Type B pancreatic cell (in vitro differentiated cells): ENCODE results near the gene INPP4A. TPM values are rescaled to one million over a fixed set of nuclear protein-coding genes. Genes with fewer than 3 reads are reported as not detected.

Experiments
- DNase-seq: peaks from one replicate; pipeline ENCODE4 v3.0.0; 2021; ENCODE audit warnings: mixed read lengths; ENCODE audit not compliant: unreplicated experiment; ENCODE audit errors: extremely low spot score
- H3K27ac Mint-ChIP-seq: 2 replicates; pipeline ENCODE4 v1.8.0; 2021; ENCODE audit warnings: mild to moderate bottlenecking, mixed read lengths
- H3K27me3 Mint-ChIP-seq: 2 replicates; pipeline ENCODE4 v1.8.0; 2021; ENCODE audit warnings: mixed read lengths
- H3K36me3 Mint-ChIP-seq: 2 replicates; pipeline ENCODE4 v1.8.0; 2021; ENCODE audit warnings: mixed read lengths
- H3K4me1 Mint-ChIP-seq: one replicate; pipeline ENCODE4 v1.8.0; 2021; ENCODE audit warnings: mixed read lengths; ENCODE audit not compliant: unreplicated experiment
- H3K4me3 Mint-ChIP-seq: 2 replicates; pipeline ENCODE4 v1.8.0; 2021; ENCODE audit warnings: mild to moderate bottlenecking, mixed read lengths
- H3K9me3 Mint-ChIP-seq: 2 replicates; pipeline ENCODE4 v1.8.0; 2021; ENCODE audit warnings: mixed read lengths
- CTCF ChIP-seq: fragments of 200-600 bp; sonication (generic); conservative IDR thresholded peaks from 2 replicates; pipeline ENCODE4 v1.5.0; 2021; ENCODE audit warnings: antibody characterized with exemption, mild to moderate bottlenecking
- total RNA-seq: library from RNA; stranded (reverse); gene quantifications from 2 replicates; pipeline ENCODE4 v1.2.1, GENCODE V29; 2021; ENCODE audit warnings: low replicate concordance

The INPP4A gene
- total RNA-seq, 1 donor from 2014 or later = 37.6 TPM

- TF ChIP-seq CTCF = peak; percentile 79
- Mint-ChIP-seq H3K9me3 (no peaks in the 10 kb centered on the region), H3K4me3 (no peak overlapping the region), H3K27me3 (no peaks in the 10 kb centered on the region), H3K27ac (no peak overlapping the region), H3K36me3 (peaks cover 16% of the 10 kb centered on the region), H3K4me1 (peaks cover 12% of the 10 kb centered on the region)
- no peak for DNase-seq
Measured at GRCh38 chr2:98601532-98602132, 157.0 kb downstream of the INPP4A start.

- H3K27ac Mint-ChIP-seq = no peak overlapping the region
- H3K9me3 Mint-ChIP-seq = no peaks in the 10 kb centered on the region
- TF ChIP-seq CTCF = no peak
- H3K4me1 Mint-ChIP-seq = peaks cover 24% of the 10 kb centered on the region
- H3K36me3 Mint-ChIP-seq = peaks cover 10% of the 10 kb centered on the region
- DNase-seq = no peak
- H3K27me3 Mint-ChIP-seq = no peaks in the 10 kb centered on the region
- H3K4me3 Mint-ChIP-seq = no peak overlapping the region
Measured at GRCh38 chr2:98604547-98604946, 159.9 kb downstream of the INPP4A start.

- H3K4me1 Mint-ChIP-seq = peaks cover 30% of the 10 kb centered on the region
- TF ChIP-seq CTCF = no peak
- DNase-seq = no peak
- H3K36me3 Mint-ChIP-seq = peaks cover 6% of the 10 kb centered on the region
- no peaks in the 10 kb centered on the region for H3K9me3 Mint-ChIP-seq
- H3K27ac Mint-ChIP-seq = peak overlapping the region; percentile 12
- H3K4me3 Mint-ChIP-seq = peak overlapping the region; percentile 62
- H3K27me3 Mint-ChIP-seq = no peaks in the 10 kb centered on the region
Measured at GRCh38 chr2:98605076-98605475, 160.4 kb downstream of the INPP4A start.

- Mint-ChIP-seq H3K27ac (peak overlapping the region; percentile 10), H3K27me3 (no peaks in the 10 kb centered on the region), H3K9me3 (no peaks in the 10 kb centered on the region), H3K4me1 (peaks cover 41% of the 10 kb centered on the region), H3K4me3 (peak overlapping the region; percentile 92), H3K36me3 (peaks cover 17% of the 10 kb centered on the region)
- DNase-seq = no peak
- TF ChIP-seq CTCF = no peak
Measured at GRCh38 chr2:98606431-98606830, 161.8 kb downstream of the INPP4A start.

GRCh38 chr2:98607104-98607503, 162.4 kb downstream of the INPP4A start:
- TF ChIP-seq CTCF = no peak
- Mint-ChIP-seq H3K36me3 (peaks cover 16% of the 10 kb centered on the region), H3K27ac (peak overlapping the region; percentile 92), H3K4me3 (peak overlapping the region; percentile 92), H3K27me3 (no peaks in the 10 kb centered on the region), H3K9me3 (no peaks in the 10 kb centered on the region), H3K4me1 (peaks cover 42% of the 10 kb centered on the region)
- DNase-seq = no peak

- Mint-ChIP-seq H3K4me1 (peaks cover 42% of the 10 kb centered on the region), H3K27ac (peak overlapping the region; percentile 92)
Measured at GRCh38 chr2:98607741-98608115, 163.1 kb downstream of the INPP4A start.

More at GRCh38 chr2:98607741-98608115, 163.1 kb downstream of the INPP4A start:
- H3K9me3 Mint-ChIP-seq = no peaks in the 10 kb centered on the region
- peak overlapping the region; percentile 92 for H3K4me3 Mint-ChIP-seq
- H3K36me3 Mint-ChIP-seq = peaks cover 16% of the 10 kb centered on the region
- no peak for DNase-seq
- H3K27me3 Mint-ChIP-seq = no peaks in the 10 kb centered on the region
- no peak for TF ChIP-seq CTCF
